GF-D8 (cell line): ENCODE results near the gene AMZ1.
A peak's percentile ranks its signal among the peaks of the same experiment; 100 is the strongest.

ENCODE experiments used
- DNase-seq: peaks from one replicate; lab custom pipeline; 2025; lab: John Stamatoyannopoulos, UW

Gene AMZ1

DNA sequence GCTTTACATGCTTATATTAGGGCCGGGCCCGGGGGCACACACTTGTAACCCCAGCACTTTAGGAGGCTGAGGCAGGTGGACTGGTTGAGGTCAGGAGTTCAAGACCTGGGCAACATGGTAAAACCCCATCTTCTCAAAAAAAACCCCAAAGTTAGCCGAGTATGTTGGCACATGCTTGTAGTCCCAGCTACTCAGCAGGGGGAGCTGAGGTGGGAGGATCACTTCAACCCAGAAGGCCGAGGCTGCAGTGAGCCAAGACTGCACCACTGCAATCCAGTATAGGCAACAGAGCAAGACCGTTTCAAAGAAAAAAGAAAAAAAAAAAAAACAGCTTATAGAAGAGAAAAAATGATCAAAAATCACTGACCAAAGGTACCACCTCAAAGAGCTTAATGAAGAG is 63.1 kb downstream of the AMZ1 start:
- DNase-seq, result no peak

DNA sequence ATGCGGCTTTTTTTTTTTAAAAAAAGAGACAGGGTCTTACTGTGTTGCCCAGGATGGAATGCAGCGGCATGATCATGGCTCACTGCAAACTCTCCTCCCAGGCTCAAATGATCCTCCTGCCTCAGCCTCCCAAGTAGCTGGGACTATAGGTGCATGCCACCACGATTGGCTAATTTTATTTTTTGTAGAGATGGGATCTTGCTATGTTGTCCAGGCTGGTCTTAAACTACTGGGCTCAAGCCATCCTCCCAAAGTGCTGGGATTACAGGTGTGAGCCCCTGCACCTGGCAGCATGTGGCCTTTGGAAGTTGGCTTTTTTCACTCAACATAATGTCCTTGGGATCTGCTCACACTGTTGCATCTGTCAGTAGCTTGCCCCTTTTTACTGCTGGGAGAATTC is 65.1 kb downstream of the AMZ1 start:
- DNase-seq, result no peak

GRCh38 chr7:2754086-2754485 is 66.1 kb downstream of the AMZ1 start:
- DNase-seq, result no peak

DNA sequence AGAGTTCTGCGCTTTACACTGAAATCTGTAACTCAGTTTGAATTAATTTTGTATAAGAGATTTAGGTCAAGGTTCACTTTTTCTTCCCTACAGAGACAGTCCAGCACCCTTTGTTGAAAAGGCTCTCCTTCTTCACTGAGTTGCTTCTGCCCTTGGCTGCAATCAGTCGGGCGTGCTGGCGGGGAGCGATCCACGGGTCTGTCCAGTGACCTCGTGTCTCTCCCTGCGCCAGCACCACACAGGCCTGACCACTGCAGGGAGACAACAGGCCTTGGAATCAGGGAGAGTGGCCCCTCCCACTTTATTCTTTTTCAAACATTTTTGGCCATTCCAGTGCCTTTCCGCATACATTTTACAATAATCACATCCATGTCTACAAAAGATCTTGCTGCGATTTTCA is 66.9 kb downstream of the AMZ1 start:
- DNase-seq, result no peak

GRCh38 chr7:2755531-2755930 is 67.5 kb downstream of the AMZ1 start:
- DNase-seq, result no peak

DNA sequence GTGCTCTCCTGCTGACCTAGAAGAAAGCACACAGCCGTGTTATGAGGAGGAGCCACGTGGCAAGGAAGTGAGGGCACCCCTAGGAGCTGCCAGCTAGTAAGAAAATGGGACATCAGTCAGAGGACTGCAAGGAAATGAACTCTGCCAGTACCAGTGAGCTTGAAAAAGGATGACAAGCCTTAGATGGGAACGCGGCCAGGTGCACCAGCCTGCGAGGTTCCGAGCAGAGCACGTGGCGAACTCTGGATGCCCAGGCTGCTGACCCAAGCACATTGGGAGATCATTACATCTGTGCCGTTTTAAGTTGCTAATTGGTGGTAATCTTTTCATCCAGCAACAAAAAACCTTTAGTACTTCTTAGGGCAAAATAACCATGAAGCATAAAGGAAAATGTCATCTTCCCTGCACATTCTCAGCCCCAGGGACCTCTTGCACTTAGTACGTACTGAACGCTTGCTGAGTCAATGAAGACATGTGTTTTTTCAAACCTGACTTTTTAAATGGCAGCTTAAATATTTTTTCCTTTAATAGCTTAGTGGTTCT is 69.4 kb downstream of the AMZ1 start:
- no peak for DNase-seq

GRCh38 chr7:2757904-2758672 is 70.1 kb downstream of the AMZ1 start:
- peak; percentile 87 for DNase-seq

GRCh38 chr7:2758673-2759616 is 70.9 kb downstream of the AMZ1 start:
- no peak for DNase-seq

- no peak for DNase-seq
Observed at GRCh38 chr7:2759736-2760097, 71.7 kb downstream of the AMZ1 start.

- no peak for DNase-seq
Observed at GRCh38 chr7:2760098-2760889, 72.3 kb downstream of the AMZ1 start.

GRCh38 chr7:2761131-2761624 is 73.2 kb downstream of the AMZ1 start:
- no peak for DNase-seq

DNA sequence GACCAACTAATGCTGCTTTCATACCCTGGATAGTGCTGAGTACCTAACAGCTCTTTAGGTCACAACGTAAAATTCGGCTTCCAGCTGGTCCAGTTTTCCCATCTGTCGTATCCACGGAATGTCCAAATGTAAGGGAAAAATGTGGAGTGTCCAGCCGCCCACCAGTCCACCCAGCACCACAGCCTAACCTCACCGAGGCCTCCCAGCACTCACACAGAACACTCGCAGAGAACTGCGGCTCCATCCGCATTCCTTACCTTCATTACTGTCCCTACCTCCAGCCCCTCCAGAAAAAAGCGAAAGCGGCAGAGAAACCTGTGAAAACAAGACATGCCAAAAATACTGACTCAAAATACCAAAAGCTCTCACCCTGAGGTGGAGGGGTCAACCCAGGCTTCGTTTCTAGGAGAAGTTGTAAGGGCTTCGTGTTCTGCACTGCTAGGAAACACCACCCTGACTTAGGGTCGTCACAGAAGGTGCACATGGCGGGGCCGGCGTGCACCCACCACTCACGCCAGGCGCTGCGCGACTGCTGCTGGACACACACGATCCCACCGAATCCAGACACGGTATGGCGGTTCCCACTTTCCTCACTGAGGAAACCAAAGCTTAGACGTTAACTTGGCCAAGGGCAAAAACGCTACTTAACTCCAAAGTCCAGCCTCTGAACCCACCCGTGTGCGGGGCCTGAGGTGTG is 73.9 kb downstream of the AMZ1 start:
- no peak for DNase-seq

DNA sequence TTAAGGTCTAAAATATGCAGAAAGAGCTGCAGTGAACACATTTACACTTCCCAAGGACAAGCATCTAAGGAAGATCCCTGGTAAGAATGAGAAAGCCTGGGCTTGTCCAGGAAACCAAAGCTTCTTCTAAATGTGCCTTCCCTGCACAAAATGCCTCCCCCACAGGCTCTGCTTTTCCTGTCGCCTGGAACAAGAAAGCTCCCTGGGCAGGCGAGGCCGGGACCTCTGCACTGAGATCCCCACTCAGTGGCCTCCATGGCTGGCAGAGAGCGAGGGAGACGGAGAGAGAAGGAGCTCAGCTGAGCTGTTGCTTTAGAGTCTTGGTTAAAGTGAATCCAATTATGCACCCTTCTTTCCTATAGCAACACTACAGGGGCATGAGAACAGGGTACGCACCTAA is 75.6 kb downstream of the AMZ1 start:
- no peak for DNase-seq

- DNase-seq, result no peak
Observed at GRCh38 chr7:2764621-2765020, 76.6 kb downstream of the AMZ1 start.
